HG02610 (cell line): ENCODE results near the gene S100A10.

ENCODE experiments used
- ATAC-seq: cut with Tn5 transposase; IDR thresholded peaks from one replicate; pipeline ENCODE4 v1.9.1; 2021; ENCODE audit warnings: mild to moderate bottlenecking, moderate library complexity; ENCODE audit not compliant: unreplicated experiment

The S100A10 gene

GRCh38 chr1:151966061-151966460 lies 27.6 kb downstream of the S100A10 start:
- ATAC-seq: no peak

DNA sequence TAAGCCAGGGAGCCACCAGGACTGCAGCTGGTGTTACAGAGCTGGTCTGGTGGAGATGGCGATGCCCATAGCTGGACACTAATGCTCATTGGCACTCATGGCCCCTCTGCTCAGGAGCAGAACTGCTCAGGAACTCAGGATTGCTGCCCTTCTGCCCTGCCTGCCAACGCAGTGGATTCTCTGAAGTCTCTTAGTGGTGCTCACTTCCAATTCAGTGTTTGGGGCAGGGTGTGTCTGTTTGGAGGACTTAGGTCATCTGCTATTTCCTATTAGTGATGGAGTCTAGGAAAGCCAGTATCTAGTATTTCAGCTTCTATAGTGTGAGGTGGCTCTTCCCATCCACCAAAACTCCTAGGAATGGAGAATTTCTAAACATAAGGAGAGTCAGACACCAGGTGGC lies 29.1 kb downstream of the S100A10 start:
- ATAC-seq: no peak

DNA sequence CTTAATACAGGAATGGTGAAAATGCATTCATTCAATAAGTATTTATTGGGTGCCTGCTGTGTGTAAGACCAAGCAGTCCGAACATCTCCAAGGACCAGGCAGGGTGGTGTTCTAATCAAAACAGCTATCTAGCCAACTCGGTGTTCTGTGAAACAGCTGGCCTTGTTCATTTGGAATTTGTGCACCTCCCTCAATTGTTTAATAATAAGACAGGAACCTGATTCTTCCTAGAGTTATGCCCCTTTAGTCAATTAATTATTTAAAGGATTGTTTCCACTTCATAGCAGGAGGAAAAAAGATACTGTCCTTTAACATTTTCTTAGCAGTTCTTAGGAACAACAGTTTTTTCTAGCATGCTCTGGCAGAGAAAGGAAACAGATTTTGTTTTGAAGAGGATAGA lies 30.4 kb downstream of the S100A10 start:
- ATAC-seq: no peak

GRCh38 chr1:151961833-151962232 lies 31.8 kb downstream of the S100A10 start:
- ATAC-seq: no peak

DNA sequence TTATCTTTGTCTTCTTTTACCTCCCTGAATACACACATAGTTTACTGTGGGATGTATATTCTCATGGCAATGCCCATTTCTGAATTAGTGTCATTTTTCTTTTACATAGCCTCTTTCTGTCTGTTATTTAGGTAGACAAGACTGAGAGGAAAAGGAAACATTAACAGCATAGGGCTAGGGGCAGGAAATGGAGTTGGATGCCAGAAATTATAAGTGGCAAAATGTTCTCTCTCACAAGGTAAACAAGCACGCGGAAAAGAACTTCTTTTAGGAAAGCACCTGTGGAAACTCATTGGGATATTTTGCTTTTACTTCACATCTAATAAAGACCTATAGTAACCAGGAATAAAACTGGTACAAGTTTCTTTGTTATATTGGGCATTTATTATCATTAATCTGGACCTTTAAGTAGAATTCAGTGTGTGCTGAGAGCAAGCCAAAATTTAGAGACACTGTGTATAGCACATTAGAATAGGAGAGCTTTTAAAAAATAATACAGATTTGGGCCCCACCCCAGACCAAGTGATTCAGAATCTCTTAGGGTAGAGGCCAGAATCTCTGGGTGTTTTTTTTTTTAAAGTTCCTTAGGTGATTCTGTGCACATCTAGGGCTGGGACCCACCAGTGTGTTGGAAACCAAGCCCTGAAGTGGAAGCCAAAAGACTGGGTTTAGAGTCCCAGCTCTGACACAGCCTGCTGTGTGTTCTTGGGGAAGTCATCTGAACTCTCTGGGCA lies 32.7 kb downstream of the S100A10 start:
- no peak for ATAC-seq

- no peak for ATAC-seq
These were observed 34.7 kb downstream of the S100A10 start for GRCh38 chr1:151958959-151959358.

GRCh38 chr1:151956957-151957497 lies 36.6 kb downstream of the S100A10 start:
- ATAC-seq: no peak

DNA sequence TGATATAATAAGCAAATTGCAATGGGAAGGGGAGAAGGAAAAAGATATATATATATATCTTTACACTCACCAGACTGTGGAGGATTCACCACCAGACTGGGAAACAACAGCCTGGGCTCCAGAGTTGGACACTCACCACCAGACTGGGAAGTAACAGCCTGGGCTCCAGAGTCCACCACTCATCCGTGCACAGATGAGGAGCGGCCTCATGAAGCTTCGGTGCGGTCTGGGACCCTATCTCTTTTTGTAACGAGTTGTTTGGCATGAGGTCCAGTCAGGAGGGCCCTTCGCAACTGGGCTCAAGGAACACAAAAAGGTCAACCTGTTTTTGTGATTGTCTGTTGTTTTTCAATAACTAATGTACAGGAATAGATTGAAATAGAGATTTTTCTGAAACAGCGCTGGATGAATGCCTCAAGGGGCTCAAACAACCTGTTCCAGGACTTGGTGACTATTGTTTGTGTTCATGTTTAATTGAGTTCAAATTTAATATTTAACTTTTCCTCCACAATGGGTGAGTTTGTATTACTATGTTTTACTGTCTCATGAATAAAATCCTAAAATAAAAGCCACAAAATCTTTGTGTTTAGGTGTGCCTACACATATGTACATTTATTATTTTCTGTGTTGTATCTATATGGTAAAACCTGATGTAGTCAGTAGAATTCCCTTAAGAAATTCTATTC lies 40.1 kb downstream of the S100A10 start:
- no peak for ATAC-seq

DNA sequence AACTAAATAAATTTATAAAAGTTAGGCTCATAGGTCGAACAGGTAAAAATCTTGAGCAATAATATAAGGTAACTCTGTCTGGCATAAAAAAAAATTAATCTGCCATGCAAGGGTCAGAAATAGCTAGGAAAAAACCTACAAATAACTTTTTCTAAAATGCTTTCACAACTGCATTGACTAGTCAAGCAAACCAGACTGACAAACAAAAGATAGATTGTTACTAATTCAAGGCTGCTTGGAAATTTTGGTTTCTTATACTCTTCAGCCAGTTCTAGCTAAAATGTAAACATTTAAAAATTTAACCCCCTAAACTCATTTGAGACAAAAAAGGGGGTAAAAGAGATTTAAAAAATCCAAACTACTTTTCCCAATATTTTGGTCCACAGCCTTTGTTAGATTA lies 40.8 kb downstream of the S100A10 start:
- no peak for ATAC-seq

DNA sequence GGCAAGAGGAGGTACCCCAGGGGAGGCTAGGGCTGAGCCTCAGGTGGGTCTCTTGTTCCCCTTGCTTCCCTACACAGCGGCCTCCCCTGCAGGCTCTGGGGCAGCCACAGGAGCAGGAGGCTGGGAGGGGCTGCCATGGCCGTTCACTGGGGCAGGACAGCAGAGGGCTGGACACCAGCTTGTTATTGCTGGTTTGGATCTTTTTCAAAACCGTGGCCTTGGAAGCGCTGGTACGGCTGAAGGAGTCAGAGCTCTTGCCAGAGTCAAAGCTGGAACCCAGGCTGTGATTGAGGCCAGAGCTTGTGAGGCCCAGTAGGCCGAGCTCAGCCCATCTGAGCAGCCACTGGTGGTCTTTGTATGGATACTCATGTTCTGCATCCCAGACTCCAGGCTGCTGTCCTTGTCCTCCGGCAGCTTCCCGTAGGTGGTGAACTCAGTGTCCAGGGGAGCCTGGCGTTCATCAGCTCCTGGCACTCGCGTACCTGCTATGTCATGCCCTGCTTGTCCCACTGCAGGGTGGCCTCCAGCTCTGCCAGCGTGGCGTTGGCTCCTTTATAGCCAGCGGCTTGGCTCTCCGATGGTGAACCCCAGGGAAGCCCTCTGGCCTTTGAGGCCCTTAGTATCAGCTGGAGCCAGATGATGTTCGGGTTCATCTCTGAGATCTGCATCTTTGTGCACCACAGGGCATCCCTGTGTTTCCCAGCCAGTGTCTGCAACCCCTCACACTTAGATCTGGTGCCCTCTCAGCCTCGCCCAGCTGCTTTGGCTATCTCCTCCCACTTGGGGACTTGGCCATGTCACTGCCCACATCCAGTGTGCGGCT lies 44.1 kb downstream of the S100A10 start:
- ATAC-seq: no peak

GRCh38 chr1:151948506-151948905 lies 45.2 kb downstream of the S100A10 start:
- no peak for ATAC-seq

GRCh38 chr1:151947140-151947539 lies 46.5 kb downstream of the S100A10 start:
- no peak for ATAC-seq

GRCh38 chr1:151945725-151946722 lies 47.6 kb downstream of the S100A10 start:
- no peak for ATAC-seq

- no peak for ATAC-seq
These were observed 48.6 kb downstream of the S100A10 start for GRCh38 chr1:151944857-151945575.

DNA sequence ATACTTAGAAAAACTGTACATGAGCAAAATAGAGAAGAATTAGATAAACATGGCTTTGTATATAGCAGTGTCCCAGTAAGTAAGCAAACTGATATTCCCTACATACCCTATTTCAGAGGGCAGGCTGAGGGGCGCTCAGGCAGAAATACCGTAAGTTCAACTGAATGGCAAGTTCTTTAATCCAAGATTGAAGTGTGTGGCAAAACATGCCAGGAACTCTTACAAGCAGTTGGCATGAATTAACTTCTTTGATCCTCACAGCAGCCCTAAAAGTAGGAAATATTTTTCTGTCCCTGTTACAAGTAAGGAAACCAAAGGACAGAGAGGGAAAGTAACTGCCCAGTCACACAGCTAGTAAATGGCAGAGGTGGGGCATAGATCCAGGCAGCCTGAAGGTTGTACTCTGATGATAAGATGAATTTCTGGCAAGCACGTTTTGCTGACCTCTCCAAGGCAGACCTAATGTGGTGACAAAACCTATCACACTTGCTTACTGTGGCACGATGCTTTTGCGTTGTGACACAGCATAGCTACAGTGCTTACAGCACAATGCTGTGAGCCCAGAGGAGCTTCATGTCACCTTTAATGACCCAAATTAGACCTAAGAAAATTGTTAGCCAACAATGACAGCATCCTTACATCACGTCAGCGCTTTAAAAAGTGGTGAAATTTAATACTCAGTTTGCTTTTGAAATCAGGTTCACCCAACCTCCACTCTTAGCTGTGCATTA lies 49.4 kb downstream of the S100A10 start:
- no peak for ATAC-seq

GRCh38 chr1:151943591-151943990 lies 50.1 kb downstream of the S100A10 start:
- no peak for ATAC-seq

- no peak for ATAC-seq
These were observed 50.8 kb downstream of the S100A10 start for GRCh38 chr1:151942882-151943281.

- ATAC-seq: no peak
These were observed 53.1 kb downstream of the S100A10 start for GRCh38 chr1:151940541-151940940.

- no peak for ATAC-seq
These were observed 53.9 kb downstream of the S100A10 start for GRCh38 chr1:151939779-151940178.
